HK-2 (cell line): ENCODE results near the gene CCDC197.

Experiments used
- DNase-seq: peaks from one replicate; pipeline ENCODE4 v3.0.0-alpha.2; 2018; ENCODE audit not compliant: unreplicated experiment

CCDC197 gene

GRCh38 chr14:94043111-94043755 lies 46.1 kb downstream of the CCDC197 start:
- DNase-seq: no peak

- no peak for DNase-seq
These were observed 46.8 kb downstream of the CCDC197 start for GRCh38 chr14:94043756-94044475.

GRCh38 chr14:94044476-94045091 lies 47.5 kb downstream of the CCDC197 start:
- no peak for DNase-seq

GRCh38 chr14:94045101-94045500 lies 48.0 kb downstream of the CCDC197 start:
- DNase-seq: no peak

GRCh38 chr14:94045563-94046345 lies 48.7 kb downstream of the CCDC197 start:
- no peak for DNase-seq

- no peak for DNase-seq
These were observed 49.7 kb downstream of the CCDC197 start for GRCh38 chr14:94046696-94047250.

GRCh38 chr14:94047581-94047980 lies 50.5 kb downstream of the CCDC197 start:
- no peak for DNase-seq

GRCh38 chr14:94048691-94049624 lies 51.9 kb downstream of the CCDC197 start:
- DNase-seq: no peak

- no peak for DNase-seq
These were observed 52.5 kb downstream of the CCDC197 start for GRCh38 chr14:94049625-94050023.

GRCh38 chr14:94050231-94050880 lies 53.3 kb downstream of the CCDC197 start:
- peak; percentile 73 for DNase-seq

- no peak for DNase-seq
These were observed 54.0 kb downstream of the CCDC197 start for GRCh38 chr14:94051115-94051514.

GRCh38 chr14:94051779-94052178 lies 54.7 kb downstream of the CCDC197 start:
- no peak for DNase-seq

GRCh38 chr14:94052199-94052598 lies 55.1 kb downstream of the CCDC197 start:
- no peak for DNase-seq

GRCh38 chr14:94052662-94053061 lies 55.6 kb downstream of the CCDC197 start:
- DNase-seq: no peak

- no peak for DNase-seq
These were observed 57.3 kb downstream of the CCDC197 start for GRCh38 chr14:94054401-94054800.

GRCh38 chr14:94054936-94055335 lies 57.8 kb downstream of the CCDC197 start:
- no peak for DNase-seq

GRCh38 chr14:94056579-94057308 lies 59.6 kb downstream of the CCDC197 start:
- DNase-seq: no peak

- DNase-seq: no peak
These were observed 61.1 kb downstream of the CCDC197 start for GRCh38 chr14:94058128-94058673.
